ENCODE measurements around the gene LRBA. TPM values are rescaled to one million over a fixed set of nuclear protein-coding genes. Genes with fewer than 3 reads are reported as not detected.

The LRBA gene
- total RNA-seq, 1 experiment from 2014 or later: 77.4 TPM

DNA sequence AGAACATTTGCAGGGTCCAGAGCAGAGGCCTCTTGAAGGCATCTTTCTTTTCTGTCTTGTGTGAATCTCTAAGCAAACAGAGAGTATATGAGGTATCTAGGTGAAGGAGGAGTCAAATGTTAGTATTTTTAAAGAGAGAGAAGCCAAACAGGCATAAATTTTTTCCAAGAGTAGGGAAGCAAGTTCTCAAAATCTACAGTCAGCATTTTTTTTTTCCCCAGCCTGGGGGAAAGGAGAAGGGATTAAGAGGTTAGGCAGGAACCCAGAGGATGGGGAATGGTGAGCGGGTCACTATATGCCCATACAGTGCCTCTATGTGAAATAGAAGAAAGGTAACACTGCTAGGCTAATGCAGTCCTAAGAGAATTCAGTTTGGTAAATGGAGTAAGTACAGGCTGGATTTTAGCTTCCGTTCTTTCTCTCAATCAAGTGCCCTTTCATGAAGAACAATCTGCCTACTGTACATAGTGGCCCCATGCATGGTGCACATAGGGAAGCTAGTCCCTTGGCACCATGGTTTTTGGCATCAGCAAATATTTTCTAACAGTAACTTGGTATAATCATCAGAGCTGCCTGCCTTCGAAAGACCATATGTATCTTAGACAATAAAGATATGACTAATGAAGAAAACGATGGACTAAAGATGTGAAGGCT, 596.2 kb downstream of the LRBA start:
- no peak overlapping the region for H3K27ac ChIP-seq
- H3K27me3 ChIP-seq (ENCODE audit: insufficient read depth, low read depth): no peaks in the 10 kb centered on the region
- no peaks in the 10 kb centered on the region for H4K20me1 ChIP-seq (ENCODE audit: insufficient read depth)
- H3K9me3 ChIP-seq (ENCODE audit: insufficient read depth, low read depth): no peaks in the 10 kb centered on the region
- no peak for DNase-seq
- CTCF ChIA-PET: no interaction called here
- no peak overlapping the region for H2AFZ ChIP-seq
- no peak for TF ChIP-seq EZH2 (IDR thresholded peaks at IDR 0.05; ENCODE audit: low read depth)
- TF ChIP-seq, protein P1, sequence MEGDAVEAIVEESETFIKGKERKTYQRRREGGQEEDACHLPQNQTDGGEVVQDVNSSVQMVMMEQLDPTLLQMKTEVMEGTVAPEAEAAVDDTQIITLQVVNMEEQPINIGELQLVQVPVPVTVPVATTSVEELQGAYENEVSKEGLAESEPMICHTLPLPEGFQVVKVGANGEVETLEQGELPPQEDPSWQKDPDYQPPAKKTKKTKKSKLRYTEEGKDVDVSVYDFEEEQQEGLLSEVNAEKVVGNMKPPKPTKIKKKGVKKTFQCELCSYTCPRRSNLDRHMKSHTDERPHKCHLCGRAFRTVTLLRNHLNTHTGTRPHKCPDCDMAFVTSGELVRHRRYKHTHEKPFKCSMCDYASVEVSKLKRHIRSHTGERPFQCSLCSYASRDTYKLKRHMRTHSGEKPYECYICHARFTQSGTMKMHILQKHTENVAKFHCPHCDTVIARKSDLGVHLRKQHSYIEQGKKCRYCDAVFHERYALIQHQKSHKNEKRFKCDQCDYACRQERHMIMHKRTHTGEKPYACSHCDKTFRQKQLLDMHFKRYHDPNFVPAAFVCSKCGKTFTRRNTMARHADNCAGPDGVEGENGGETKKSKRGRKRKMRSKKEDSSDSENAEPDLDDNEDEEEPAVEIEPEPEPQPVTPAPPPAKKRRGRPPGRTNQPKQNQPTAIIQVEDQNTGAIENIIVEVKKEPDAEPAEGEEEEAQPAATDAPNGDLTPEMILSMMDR (conservative IDR thresholded peaks at IDR 0.05): no peak
- H3K9me2 ChIP-seq (ENCODE audit: insufficient read depth): no peaks in the 10 kb centered on the region
- POLR2A ChIA-PET (ENCODE audit: unreplicated experiment): interaction anchor here (0.8 kb wide), 1 partner anchor 25 kb away, joined by 3 read pairs; no protein-coding TSS in a partner anchor
- H3K36me3 ChIP-seq (ENCODE audit: low read depth): no peaks in the 10 kb centered on the region
- no peaks in the 10 kb centered on the region for H3F3A ChIP-seq (ENCODE audit: insufficient read depth, low read depth)
- no TSS peak for BruUV-seq (replicated peaks)
- H3K4me3 ChIP-seq: no peak overlapping the region
- no peaks in the 10 kb centered on the region for H3K4me1 ChIP-seq (replicated peaks; ENCODE audit: insufficient read depth)
- intact Hi-C loops (cut with micrococcal nuclease; ENCODE audit: unreplicated experiment): no loop called here
- no peaks in the 10 kb centered on the region for H3K79me2 ChIP-seq (ENCODE audit: low read depth)
- H3K4me2 ChIP-seq: no peak overlapping the region

DNA sequence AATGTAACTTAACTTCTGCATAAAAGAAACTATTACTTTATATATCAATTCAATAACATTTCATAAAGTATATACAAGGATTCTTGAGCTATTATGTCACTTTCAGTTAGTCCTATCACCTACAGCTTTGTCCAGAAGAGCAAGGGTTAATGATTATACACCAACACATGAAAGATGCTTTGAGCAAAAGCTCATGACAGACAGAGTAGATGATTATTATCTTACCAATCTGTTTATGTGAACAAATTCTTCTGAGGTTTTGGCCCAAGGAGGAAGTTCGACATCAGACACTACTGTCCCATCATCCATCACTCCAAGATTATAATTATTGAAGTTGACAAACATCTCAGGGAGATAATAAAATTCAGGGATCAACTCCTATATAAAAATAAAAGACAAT, 599.9 kb downstream of the LRBA start:
- Histone ChIP-seq H3K36me3 (ENCODE audit: low read depth) (no peaks in the 10 kb centered on the region), H3K9me2 (ENCODE audit: insufficient read depth) (no peaks in the 10 kb centered on the region), H3K4me1 (replicated peaks; ENCODE audit: insufficient read depth) (no peaks in the 10 kb centered on the region), H3K9me3 (ENCODE audit: insufficient read depth, low read depth) (no peaks in the 10 kb centered on the region), H3K79me2 (ENCODE audit: low read depth) (no peaks in the 10 kb centered on the region), H4K20me1 (ENCODE audit: insufficient read depth) (no peaks in the 10 kb centered on the region), H3K27ac (no peak overlapping the region), H2AFZ (no peak overlapping the region), H3K27me3 (ENCODE audit: insufficient read depth, low read depth) (no peaks in the 10 kb centered on the region), H3K4me3 (no peak overlapping the region), H3K4me2 (no peak overlapping the region), H3F3A (ENCODE audit: insufficient read depth, low read depth) (no peaks in the 10 kb centered on the region)
- intact Hi-C loops (cut with micrococcal nuclease; ENCODE audit: unreplicated experiment): no loop called here
- BruUV-seq (replicated peaks): no TSS peak
- DNase-seq: no peak
- POLR2A ChIA-PET (ENCODE audit: unreplicated experiment): no interaction called here
- CTCF ChIA-PET: no interaction called here
- TF ChIP-seq, protein P1 (conservative IDR thresholded peaks at IDR 0.05): no peak
- no peak for TF ChIP-seq EZH2 (IDR thresholded peaks at IDR 0.05; ENCODE audit: low read depth)

DNA sequence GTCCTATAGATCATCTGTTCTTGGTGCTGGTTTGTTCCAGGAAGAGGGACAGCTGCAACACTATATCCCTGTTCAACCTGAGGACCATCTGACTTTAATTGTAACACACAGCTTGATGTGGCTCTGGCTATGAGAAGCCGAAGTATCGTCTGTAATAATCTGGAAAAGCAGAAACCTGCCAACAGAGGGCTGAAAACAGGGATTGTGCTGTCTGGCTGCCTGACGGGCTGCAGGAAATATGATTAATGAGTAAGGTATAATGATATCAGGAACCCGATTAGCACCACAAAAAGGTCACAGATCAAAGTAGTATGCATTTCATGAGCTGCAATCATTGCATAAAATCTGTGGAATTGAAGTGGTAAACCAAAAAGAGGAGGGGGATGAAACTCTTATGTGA, 603.6 kb downstream of the LRBA start:
- H3K4me2 ChIP-seq: no peak overlapping the region
- no peaks in the 10 kb centered on the region for H3K9me2 ChIP-seq (ENCODE audit: insufficient read depth)
- no peaks in the 10 kb centered on the region for H3K27me3 ChIP-seq (ENCODE audit: insufficient read depth, low read depth)
- intact Hi-C loops (cut with micrococcal nuclease; ENCODE audit: unreplicated experiment): no loop called here
- TF ChIP-seq, protein P1 (conservative IDR thresholded peaks at IDR 0.05): no peak
- no peak for TF ChIP-seq EZH2 (IDR thresholded peaks at IDR 0.05; ENCODE audit: low read depth)
- H3K9me3 ChIP-seq (ENCODE audit: insufficient read depth, low read depth): no peaks in the 10 kb centered on the region
- H3K36me3 ChIP-seq (ENCODE audit: low read depth): no peaks in the 10 kb centered on the region
- no TSS peak for BruUV-seq (replicated peaks)
- ChIA-PET POLR2A (ENCODE audit: unreplicated experiment) (no interaction called here), CTCF (no interaction called here)
- no peak for DNase-seq
- H3K27ac ChIP-seq: no peak overlapping the region
- no peak overlapping the region for H2AFZ ChIP-seq
- H3K4me3 ChIP-seq: no peak overlapping the region
- no peaks in the 10 kb centered on the region for H4K20me1 ChIP-seq (ENCODE audit: insufficient read depth)
- H3F3A ChIP-seq (ENCODE audit: insufficient read depth, low read depth): no peaks in the 10 kb centered on the region
- H3K4me1 ChIP-seq (replicated peaks; ENCODE audit: insufficient read depth): no peaks in the 10 kb centered on the region
- no peaks in the 10 kb centered on the region for H3K79me2 ChIP-seq (ENCODE audit: low read depth)

Measured in PC-9 (cell line).